HuH-7 (cell line): ENCODE results near the gene FAM120B.

Source experiments
- DNase-seq: peaks from one replicate; pipeline ENCODE4 v3.0.0; 2011; ENCODE audit warnings: low spot score

Gene FAM120B

GRCh38 chr6:170271771-170272314, 34.7 kb upstream of the FAM120B start:
- DNase-seq = no peak

- DNase-seq = no peak
Measured at GRCh38 chr6:170272341-170273065, 34.1 kb upstream of the FAM120B start.

GRCh38 chr6:170273191-170273590, 33.4 kb upstream of the FAM120B start:
- DNase-seq = no peak

GRCh38 chr6:170273681-170274080, 32.9 kb upstream of the FAM120B start:
- no peak for DNase-seq

GRCh38 chr6:170274713-170275560, 31.6 kb upstream of the FAM120B start:
- no peak for DNase-seq

GRCh38 chr6:170276369-170277057, 30.0 kb upstream of the FAM120B start:
- DNase-seq = no peak

- DNase-seq = no peak
Measured at GRCh38 chr6:170277893-170278742, 28.4 kb upstream of the FAM120B start.

GRCh38 chr6:170278743-170279094, 27.8 kb upstream of the FAM120B start:
- DNase-seq = no peak

GRCh38 chr6:170279426-170279825, 27.1 kb upstream of the FAM120B start:
- no peak for DNase-seq

- DNase-seq = peak; percentile 67
Measured at GRCh38 chr6:170279977-170280688, 26.4 kb upstream of the FAM120B start.

GRCh38 chr6:170280689-170281045, 25.9 kb upstream of the FAM120B start:
- no peak for DNase-seq

- DNase-seq = no peak
Measured at GRCh38 chr6:170281331-170282292, 24.9 kb upstream of the FAM120B start.

- no peak for DNase-seq
Measured at GRCh38 chr6:170282512-170283158, 23.9 kb upstream of the FAM120B start.

GRCh38 chr6:170283212-170284081, 23.1 kb upstream of the FAM120B start:
- DNase-seq = no peak

GRCh38 chr6:170284126-170284773, 22.3 kb upstream of the FAM120B start:
- DNase-seq = no peak

- no peak for DNase-seq
Measured at GRCh38 chr6:170284866-170285469, 21.6 kb upstream of the FAM120B start.

GRCh38 chr6:170285482-170285881, 21.1 kb upstream of the FAM120B start:
- no peak for DNase-seq
